ENCODE measurements around the gene MKI67. TPM values are rescaled to one million over a fixed set of nuclear protein-coding genes. Genes with fewer than 3 reads are reported as not detected.

Gene MKI67
- total and polyA plus RNA-seq, 10 of the 15 experiments (the other 5 are each of a cell fraction or from before 2014, with no cell fraction given) = 22.3 to 183 (median 82.9) TPM

DNA sequence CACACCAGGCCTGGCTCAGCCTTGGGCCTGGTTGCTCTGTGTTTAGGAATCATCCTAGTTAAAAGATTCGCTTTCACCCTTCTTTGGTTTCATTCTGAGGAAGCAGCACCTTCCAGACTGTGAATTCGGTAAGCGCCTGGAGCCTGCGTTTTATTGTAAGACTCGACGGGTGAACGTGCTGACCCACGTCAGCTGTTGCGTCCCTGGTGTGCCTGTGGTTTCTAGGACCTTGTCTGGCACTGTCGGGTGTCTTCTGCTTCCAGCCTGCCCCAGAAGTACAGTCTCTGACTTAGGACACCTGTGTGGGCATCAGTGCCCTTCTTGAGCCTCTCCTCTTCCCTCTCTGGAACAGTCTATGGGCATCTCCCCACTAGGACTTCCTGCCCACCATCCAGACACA lies 26.3 kb downstream of the MKI67 start:
- ChIA-PET POLR2A (interaction anchor here (1.2 kb wide), 1 partner anchor 26 kb away, joined by 6 read pairs; the partner anchor contains the start of gene MKI67), CTCF (interaction anchor here (0.7 to 1.3 kb wide), 4 partner anchors 22 to 89 kb away, joined by 3 to 5 read pairs (median 3); no protein-coding TSS in a partner anchor), RAD21 (ENCODE audit: unreplicated experiment) (no interaction called here), SMC1A (ENCODE audit: uncharacterized antibody, unreplicated experiment) (no interaction called here)
- 99% methylated on average over 10 of the region's 10 CpGs for WGBS (ENCODE audit: insufficient coverage, insufficient replicate concordance, low lambda C conversion rate, missing lambda C conversion rate)
- Histone ChIP-seq H3K79me2 (ENCODE audit: control insufficient read depth, insufficient read depth, low read length) (no peaks in the 10 kb centered on the region), H4K20me1 (ENCODE audit: control insufficient read depth, insufficient read depth) (no peaks in the 10 kb centered on the region; the same call in 1 of the 2 replicates), H3K27ac (ENCODE audit: control insufficient read depth, insufficient read depth) (no peak overlapping the region), H3K9me3 (replicated peaks; ENCODE audit: control insufficient read depth, insufficient read depth, low read length) (no peaks in the 10 kb centered on the region), H3K4me2 (ENCODE audit: control insufficient read depth, insufficient read depth) (no peak overlapping the region), H3K9ac (ENCODE audit: control insufficient read depth, insufficient read depth, low read length) (no peak overlapping the region), H3K36me3 (ENCODE audit: control insufficient read depth in 2 of 2, insufficient read depth in 2 of 2, low read length in 1 of 2) (peaks cover 38 to 60% of the 10 kb centered on the region in 2 experiments), H3K4me1 (ENCODE audit: control insufficient read depth, insufficient read depth, low read length) (no peaks in the 10 kb centered on the region), H3K27me3 (replicated peaks in 1 of 2; ENCODE audit: control insufficient read depth in 2 of 2, insufficient read depth in 2 of 2, low read length in 1 of 2) (no peaks in the 10 kb centered on the region), H3K4me3 (no peak overlapping the region), H2AFZ (ENCODE audit: control insufficient read depth, low read depth, low read length) (no peak overlapping the region)
- DNase-seq (ENCODE audit: low read depth, low spot score) (no peak), FAIRE-seq (no peak), ATAC-seq (no peak)
- intact Hi-C loops (cut with micrococcal nuclease; ENCODE audit: unreplicated experiment) (no loop called here), in situ Hi-C loops (cut with MboI) (no loop called here)
- TF ChIP-seq IKZF1 (conservative IDR thresholded peaks at IDR 0.05) (no peak), IRF4 (IDR thresholded peaks at IDR 0.05; ENCODE audit: low read depth, low read length) (no peak), RAD51 (IDR thresholded peaks at IDR 0.05) (no peak), ZNF217 (IDR thresholded peaks at IDR 0.05) (no peak), NR2C2 (IDR thresholded peaks at IDR 0.05; ENCODE audit: borderline replicate concordance, control insufficient read depth, insufficient read length, low read depth) (no peak), STAT3 (IDR thresholded peaks at IDR 0.05; ENCODE audit: low read depth, low read length) (no peak), WRNIP1 (IDR thresholded peaks at IDR 0.05; ENCODE audit: borderline replicate concordance, low read depth, low read length) (no peak), BMI1 (IDR thresholded peaks at IDR 0.05; ENCODE audit: borderline replicate concordance) (no peak), RBBP5 (conservative IDR thresholded peaks at IDR 0.05) (no peak), RCOR1 (conservative IDR thresholded peaks at IDR 0.05; ENCODE audit: low read depth, low read length) (no peak), TCF7 (IDR thresholded peaks at IDR 0.05; ENCODE audit: borderline replicate concordance) (no peak)
- TF ChIP-seq, protein P1, sequence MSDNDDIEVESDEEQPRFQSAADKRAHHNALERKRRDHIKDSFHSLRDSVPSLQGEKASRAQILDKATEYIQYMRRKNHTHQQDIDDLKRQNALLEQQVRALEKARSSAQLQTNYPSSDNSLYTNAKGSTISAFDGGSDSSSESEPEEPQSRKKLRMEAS (IDR thresholded peaks at IDR 0.05; ENCODE audit: low read depth, low read length) = no peak
- TF ChIP-seq, protein P2, sequence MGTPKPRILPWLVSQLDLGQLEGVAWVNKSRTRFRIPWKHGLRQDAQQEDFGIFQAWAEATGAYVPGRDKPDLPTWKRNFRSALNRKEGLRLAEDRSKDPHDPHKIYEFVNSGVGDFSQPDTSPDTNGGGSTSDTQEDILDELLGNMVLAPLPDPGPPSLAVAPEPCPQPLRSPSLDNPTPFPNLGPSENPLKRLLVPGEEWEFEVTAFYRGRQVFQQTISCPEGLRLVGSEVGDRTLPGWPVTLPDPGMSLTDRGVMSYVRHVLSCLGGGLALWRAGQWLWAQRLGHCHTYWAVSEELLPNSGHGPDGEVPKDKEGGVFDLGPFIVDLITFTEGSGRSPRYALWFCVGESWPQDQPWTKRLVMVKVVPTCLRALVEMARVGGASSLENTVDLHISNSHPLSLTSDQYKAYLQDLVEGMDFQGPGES (IDR thresholded peaks at IDR 0.05) = no peak
- BruUV-seq (replicated peaks) = no TSS peak
